ENCODE results near the gene PCDHGB5. TPM values are rescaled to one million over a fixed set of nuclear protein-coding genes. Genes with fewer than 3 reads are reported as not detected.

PCDHGB5 gene
- polyA plus RNA-seq, 3 donors = 0.01 to 0.08 TPM; not detected in 1

GRCh38 chr5:141382469-141383294 is 15.1 kb upstream of the PCDHGB5 start, which contains the start of gene PCDHGA7:
Gene PCDHGA7 (plus strand): TSS chr5:141382742. CDS start chr5:141382900, 158 bp downstream.
- peak within 1 kb of the TSS in 1 of 3 experiments; percentile 48 for H3K4me3 ChIP-seq (replicated peaks in 1 of 3; ENCODE audit: low read depth in 2 of 3, low read length in 3 of 3)
- Mint-ChIP-seq H3K27ac (no peak within 1 kb of the TSS), H3K27me3 (ENCODE audit: low read depth in 3 of 3) (peaks cover 39 to 64% (median 52%) of the 10 kb centered on the region in 3 donors), H3K4me3 (peak within 1 kb of the TSS; percentile 64 to 65), H3K9me3 (peaks cover 24 to 58% (median 50%) of the 10 kb centered on the region in 7 donors), H3K4me1 (peaks cover 4% of the 10 kb centered on the region), H3K36me3 (peaks cover 0 to 5% of the 10 kb centered on the region in 2 donors)
- no peaks in the 10 kb centered on the region for H3K4me1 ChIP-seq (ENCODE audit: control insufficient read depth in 1 of 2, insufficient read depth in 2 of 2, low read length in 2 of 2)
- H3K79me2 ChIP-seq (ENCODE audit: insufficient read depth, low read length) = no peaks in the 10 kb centered on the region
- no peak within 1 kb of the TSS for H2AFZ ChIP-seq (ENCODE audit: insufficient read depth, low read depth, low read length, poor library complexity, severe bottlenecking)
- no peaks in the 10 kb centered on the region for H3K36me3 ChIP-seq (replicated peaks in 1 of 2; ENCODE audit: control insufficient read depth in 1 of 2, insufficient read depth in 2 of 2, low read length in 2 of 2)
- peak within 1 kb of the TSS; percentile 42 for H3K4me2 ChIP-seq (replicated peaks; ENCODE audit: extremely low read depth, low read length, poor library complexity, severe bottlenecking)
- no peak for DNase-seq
- H4K20me1 ChIP-seq (ENCODE audit: insufficient read depth, low read length) = no peaks in the 10 kb centered on the region
- no peak within 1 kb of the TSS for H3K9ac ChIP-seq (ENCODE audit: insufficient read depth, low read length, poor library complexity, severe bottlenecking)
- no peak within 1 kb of the TSS for H3K27ac ChIP-seq (ENCODE audit: low read depth in 1 of 2, low read length in 2 of 2)
- TF ChIP-seq CTCF (IDR thresholded peaks at IDR 0.05) = no peak
- H3K27me3 ChIP-seq (ENCODE audit: control insufficient read depth in 2 of 2, insufficient read depth in 2 of 2, low read length in 2 of 2) = peaks cover 34 to 80% of the 10 kb centered on the region in 2 donors
- peaks cover 27 to 52% of the 10 kb centered on the region in 2 donors for H3K9me3 ChIP-seq (replicated peaks in 1 of 2; ENCODE audit: control insufficient read depth in 1 of 2, insufficient read depth in 1 of 2, low read length in 2 of 2)
- intact Hi-C loops (cut with micrococcal nuclease) = no loop called here
- 12% methylated on average over 27 of the region's 37 CpGs for WGBS (ENCODE audit: insufficient coverage)

- Histone ChIP-seq H3K4me1 (ENCODE audit: control insufficient read depth in 1 of 2, insufficient read depth in 2 of 2, low read length in 2 of 2) (no peaks in the 10 kb centered on the region), H3K9me3 (replicated peaks in 1 of 2; ENCODE audit: control insufficient read depth in 1 of 2, insufficient read depth in 1 of 2, low read length in 2 of 2) (peaks cover 30 to 56% of the 10 kb centered on the region in 2 donors), H3K9ac (ENCODE audit: insufficient read depth, low read length, poor library complexity, severe bottlenecking) (no peak overlapping the region), H4K20me1 (ENCODE audit: insufficient read depth, low read length) (no peaks in the 10 kb centered on the region), H3K36me3 (replicated peaks in 1 of 2; ENCODE audit: control insufficient read depth in 1 of 2, insufficient read depth in 2 of 2, low read length in 2 of 2) (no peaks in the 10 kb centered on the region), H3K79me2 (ENCODE audit: insufficient read depth, low read length) (no peaks in the 10 kb centered on the region), H3K27me3 (ENCODE audit: control insufficient read depth in 2 of 2, insufficient read depth in 2 of 2, low read length in 2 of 2) (peaks cover 36 to 80% of the 10 kb centered on the region in 2 donors), H3K27ac (ENCODE audit: low read depth in 1 of 2, low read length in 2 of 2) (no peak overlapping the region), H3K4me3 (replicated peaks in 1 of 3; ENCODE audit: low read depth in 2 of 3, low read length in 3 of 3) (peak overlapping the region in 1 of 3 experiments; percentile 48), H3K4me2 (replicated peaks; ENCODE audit: extremely low read depth, low read length, poor library complexity, severe bottlenecking) (no peak overlapping the region), H2AFZ (ENCODE audit: insufficient read depth, low read depth, low read length, poor library complexity, severe bottlenecking) (no peak overlapping the region)
- WGBS (ENCODE audit: insufficient coverage) = 31% methylated on average over 10 of the region's 21 CpGs
- Mint-ChIP-seq H3K4me3 (peak overlapping the region; percentile 64 to 65), H3K4me1 (peaks cover 5% of the 10 kb centered on the region), H3K9me3 (peaks cover 25 to 58% (median 50%) of the 10 kb centered on the region in 7 donors), H3K36me3 (peaks cover 0 to 6% of the 10 kb centered on the region in 2 donors), H3K27ac (no peak overlapping the region), H3K27me3 (ENCODE audit: low read depth in 3 of 3) (peaks cover 39 to 65% (median 56%) of the 10 kb centered on the region in 3 donors)
- intact Hi-C loops (cut with micrococcal nuclease) = no loop called here
- TF ChIP-seq CTCF (IDR thresholded peaks at IDR 0.05) = no peak
- no peak for DNase-seq
Observed at GRCh38 chr5:141383345-141383744, 14.4 kb upstream of the PCDHGB5 start.
